Keratinocyte (primary cell): ENCODE data around the gene ATP13A3.

Experiments used
- CTCF ChIP-seq, 3 experiments: IDR thresholded peaks in 1 of 3; conservative IDR thresholded peaks in 1 of 3; optimal IDR thresholded peaks in 1 of 3; 2 replicates in 2 of 3; 3 replicates in 1 of 3; pipeline versions ENCODE3 to v1.5.1; 2011; ENCODE audit warnings: low read length in 3 of 3, mild to moderate bottlenecking in 3 of 3, moderate library complexity in 2 of 3, control low read depth in 1 of 3, inconsistent platforms in 1 of 3; ENCODE audit not compliant: insufficient read depth in 2 of 3; ENCODE audit errors: extremely low read depth in 1 of 3
- EZH2 ChIP-seq: IDR thresholded peaks from one replicate; pipeline ENCODE4 v1.6.1; 2012; ENCODE audit warnings: inconsistent platforms, mild to moderate bottlenecking, low read length, moderate library complexity

- no peak for TF ChIP-seq CTCF (optimal IDR thresholded peaks at IDR 0.05 in 1 of 3, IDR thresholded peaks at IDR 0.05 in 1 of 3, conservative IDR thresholded peaks at IDR 0.05 in 1 of 3; ENCODE audit: extremely low read depth in 1 of 3, insufficient read depth in 2 of 3, low read length in 3 of 3)
- no peak for TF ChIP-seq EZH2
These were observed 23.9 kb downstream of the ATP13A3 start for GRCh38 chr3:194462936-194463335.
